ENCODE results near the gene KCNJ8.

The KCNJ8 gene

DNA sequence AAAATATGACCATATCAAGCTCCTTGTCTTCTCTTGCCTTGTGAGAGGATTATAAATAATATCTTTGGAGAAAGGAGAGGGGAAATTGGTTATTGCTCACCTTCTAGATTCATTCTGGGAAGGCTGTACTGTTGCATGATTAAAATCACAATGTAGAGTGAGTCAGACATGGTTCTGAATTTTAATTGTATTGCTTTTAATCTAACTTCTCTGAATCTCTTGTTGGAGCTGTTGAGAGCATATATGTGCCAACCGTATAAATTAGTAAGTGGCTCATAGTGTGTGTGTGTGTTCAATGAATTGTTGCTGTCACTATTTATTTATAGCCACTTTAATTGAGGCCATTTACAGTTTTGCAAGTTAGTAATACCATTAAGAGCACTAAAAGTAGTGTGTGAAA, 56.1 kb downstream of the KCNJ8 start:
- DNase-seq (ENCODE audit: low read depth), result no peak
- H3K4me3 ChIP-seq (ENCODE audit: low read depth, low read length), result no peak overlapping the region
- TF ChIP-seq CTCF (IDR thresholded peaks at IDR 0.05; ENCODE audit: control insufficient read depth, extremely low read depth, insufficient read depth), result no peak

- no peak for DNase-seq (ENCODE audit: low read depth)
- no peak for TF ChIP-seq CTCF (IDR thresholded peaks at IDR 0.05; ENCODE audit: control insufficient read depth, extremely low read depth, insufficient read depth)
- H3K4me3 ChIP-seq (ENCODE audit: low read depth, low read length), result no peak overlapping the region
Measured at GRCh38 chr12:21717767-21718166, 56.7 kb downstream of the KCNJ8 start.

GRCh38 chr12:21715386-21715785, 59.1 kb downstream of the KCNJ8 start:
- H3K4me3 ChIP-seq (ENCODE audit: low read depth, low read length), result no peak overlapping the region
- no peak for DNase-seq (ENCODE audit: low read depth)
- TF ChIP-seq CTCF (IDR thresholded peaks at IDR 0.05; ENCODE audit: control insufficient read depth, extremely low read depth, insufficient read depth), result no peak
